HUDEP-2 (cell line): ENCODE results near the gene LCN15.
A peak's percentile ranks its signal among the peaks of the same experiment; 100 is the strongest.

Experiments used
- DNase-seq, 76 experiments: peaks; one replicate each; lab custom pipeline; 2025; ENCODE audit not compliant: unreplicated experiment in 76 of 76; lab: John Stamatoyannopoulos, UW

The LCN15 gene

DNA sequence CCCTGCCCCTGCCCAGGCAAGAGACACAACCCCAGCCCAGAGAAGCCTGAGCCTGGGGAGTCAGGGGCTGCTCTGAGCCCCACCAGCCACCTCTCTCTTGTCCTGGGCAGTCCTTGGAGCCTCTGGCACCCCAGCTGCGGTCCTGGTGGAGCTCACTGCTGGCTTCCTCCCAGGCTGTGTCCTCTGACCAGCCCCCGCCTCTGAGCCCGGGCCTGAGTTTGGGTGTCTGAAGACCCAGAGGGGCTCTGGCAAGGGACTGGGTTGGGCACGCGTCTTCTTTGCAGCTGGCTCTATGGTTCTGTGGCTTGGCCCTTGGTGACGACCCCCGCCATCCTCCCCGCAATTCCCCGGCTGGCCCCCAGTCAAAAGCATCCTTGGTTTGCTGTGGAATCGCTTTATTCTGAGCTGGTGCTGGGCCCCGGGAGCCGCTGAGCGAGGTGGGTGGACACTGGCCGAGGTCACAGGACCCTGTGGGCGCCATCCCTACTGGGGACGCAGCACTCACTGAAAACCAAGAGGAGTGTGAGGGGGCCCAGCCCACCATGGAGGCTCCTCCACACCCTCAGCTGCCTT, 20.6 kb downstream of the LCN15 start:
- no peak for DNase-seq

DNA sequence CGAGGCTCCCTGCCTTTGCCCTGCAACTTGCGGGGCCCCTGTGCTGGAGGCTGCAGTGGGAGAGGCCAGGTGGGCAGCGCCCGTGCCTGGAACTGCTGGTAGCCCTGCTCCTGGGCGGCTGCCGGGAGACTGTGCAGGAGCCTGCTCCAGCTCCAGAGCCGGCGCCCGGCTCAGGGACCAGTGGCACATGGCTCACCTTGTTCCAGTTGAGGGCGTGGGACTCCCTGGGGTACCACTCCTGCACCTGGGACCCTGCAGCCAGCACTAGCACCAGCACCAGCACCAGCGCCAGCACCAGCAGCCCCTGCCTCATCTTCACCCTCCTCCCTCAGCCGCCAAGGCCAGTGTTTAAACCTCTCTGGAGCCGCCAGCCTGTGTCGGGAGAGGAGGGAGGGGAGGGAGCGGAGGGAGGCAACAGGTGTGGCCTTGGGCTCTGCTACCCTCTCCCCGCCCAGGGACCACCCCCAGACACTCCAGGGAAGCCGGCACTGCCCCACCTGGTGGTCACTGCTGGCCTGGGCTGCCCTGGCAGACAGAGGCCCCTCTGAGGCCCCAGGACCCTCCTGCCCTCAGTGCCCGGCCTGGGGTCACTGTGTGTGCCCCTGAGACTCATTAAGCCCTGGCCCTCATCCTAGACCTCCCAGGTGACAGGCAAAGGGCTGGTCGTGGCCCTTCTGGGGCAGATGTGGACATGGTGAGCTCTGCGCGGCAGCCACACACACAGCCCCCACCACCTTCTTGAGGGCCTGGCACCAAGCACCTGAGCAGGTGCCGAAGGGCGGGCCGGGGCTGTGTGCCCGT, 21.5 kb downstream of the LCN15 start, which contains the start of gene LCN10:
Gene LCN10 (minus strand): TSS at position 350 of the 801 bp plus-strand sequence. CDS start 37 bp downstream, at position 313.
- DNase-seq = no peak

DNA sequence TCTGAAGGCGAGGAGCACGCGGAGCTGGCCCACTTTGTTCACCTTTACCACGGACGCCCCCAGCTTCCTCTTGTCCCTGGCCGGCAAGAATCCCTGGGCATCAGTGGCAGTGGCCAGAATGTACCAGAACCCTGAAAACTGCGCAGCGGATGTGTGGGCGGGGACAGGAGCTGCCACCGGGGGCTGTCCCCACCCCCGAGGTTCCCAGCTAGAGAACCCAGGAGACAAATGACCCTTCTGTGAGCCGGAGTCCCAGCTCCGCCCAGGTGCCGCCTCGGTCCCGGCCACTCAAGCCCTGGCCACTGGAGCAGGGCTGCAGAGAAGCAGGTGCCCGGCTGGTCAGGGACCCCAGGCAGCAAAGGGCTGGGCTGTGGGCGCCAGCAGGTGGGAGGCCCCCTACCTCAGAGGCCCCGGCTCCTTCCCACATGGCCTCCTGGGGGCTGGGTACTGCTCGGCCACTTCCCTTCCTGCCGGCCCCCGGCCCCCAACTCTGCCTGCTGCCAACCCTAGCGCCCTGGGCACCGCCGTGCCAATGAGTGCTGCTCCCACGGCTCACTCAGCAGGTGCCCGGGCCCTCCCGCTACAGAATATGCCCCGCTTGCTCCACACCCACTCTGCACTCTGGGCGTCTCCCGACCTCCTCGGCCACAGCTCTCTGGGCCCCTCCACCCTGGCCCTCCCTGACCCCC, 22.3 kb downstream of the LCN15 start:
- peak in 6 of 76 experiments; percentile 18 to 36 (median 26) for DNase-seq

DNA sequence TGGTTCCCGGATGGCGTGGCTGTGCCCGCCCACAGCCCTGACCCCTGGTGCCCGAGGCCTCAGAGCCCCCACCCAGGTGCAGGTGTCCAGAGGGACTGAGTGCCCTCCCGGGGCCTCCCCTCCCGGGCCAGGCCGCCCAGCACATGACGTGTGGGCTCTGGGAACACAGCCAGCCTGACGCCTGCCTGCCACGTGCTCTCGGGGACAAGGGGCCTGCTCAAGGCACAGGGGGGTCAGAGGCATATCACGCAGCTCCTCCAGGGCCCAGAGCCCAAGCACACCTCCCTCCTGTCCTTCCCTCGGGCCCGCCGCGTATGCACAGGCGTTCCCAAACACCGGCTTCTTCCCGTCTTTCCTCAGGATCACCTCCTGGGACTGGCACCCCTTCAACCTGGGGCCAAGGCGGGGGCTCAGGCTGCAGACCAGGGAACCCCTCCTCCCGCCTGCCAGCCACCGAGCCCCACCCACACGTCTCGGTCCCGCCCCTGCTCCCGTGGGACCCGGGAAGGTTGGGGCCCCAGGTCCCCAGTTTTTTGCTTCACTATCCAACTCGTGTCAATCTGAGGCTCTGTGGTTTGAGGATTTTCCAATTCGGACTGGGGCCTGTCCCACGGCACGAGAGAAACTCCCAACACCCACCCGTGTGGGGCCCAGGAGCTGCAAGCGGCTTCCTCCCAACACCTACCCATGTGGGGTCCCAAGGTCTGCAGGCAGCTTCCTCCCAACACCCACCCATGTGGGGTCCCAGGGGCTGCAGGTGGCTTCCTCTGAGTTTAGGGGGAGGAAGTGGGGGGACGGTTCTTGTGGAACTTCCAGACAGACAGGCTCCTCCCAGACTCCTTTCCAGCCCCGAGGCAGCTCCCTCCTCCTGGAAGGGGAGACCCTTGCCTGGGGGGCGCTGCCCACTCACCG, 23.1 kb downstream of the LCN15 start:
- peak in 58 of 76 experiments; percentile 14 to 80 (median 47) for DNase-seq

DNA sequence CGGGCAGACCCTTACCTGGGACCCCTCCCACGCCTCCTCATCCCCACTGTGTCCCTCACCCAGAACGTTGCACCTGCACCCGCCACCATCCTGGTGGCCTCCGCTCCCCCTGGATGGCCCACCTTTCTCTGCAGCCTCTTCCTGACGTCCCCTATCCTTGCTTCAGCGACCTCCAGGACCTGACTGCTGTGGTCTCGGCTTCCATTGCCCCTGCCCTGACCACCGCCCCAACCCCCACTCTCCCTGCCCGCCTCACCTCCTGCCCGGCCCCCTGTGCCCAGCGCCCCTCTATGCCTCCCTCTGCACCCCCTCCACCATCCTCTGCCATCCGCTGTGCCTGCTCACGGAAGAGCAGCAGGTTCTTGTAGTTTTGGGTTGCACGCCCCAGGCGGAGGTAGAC, 23.8 kb downstream of the LCN15 start:
- DNase-seq = no peak

DNA sequence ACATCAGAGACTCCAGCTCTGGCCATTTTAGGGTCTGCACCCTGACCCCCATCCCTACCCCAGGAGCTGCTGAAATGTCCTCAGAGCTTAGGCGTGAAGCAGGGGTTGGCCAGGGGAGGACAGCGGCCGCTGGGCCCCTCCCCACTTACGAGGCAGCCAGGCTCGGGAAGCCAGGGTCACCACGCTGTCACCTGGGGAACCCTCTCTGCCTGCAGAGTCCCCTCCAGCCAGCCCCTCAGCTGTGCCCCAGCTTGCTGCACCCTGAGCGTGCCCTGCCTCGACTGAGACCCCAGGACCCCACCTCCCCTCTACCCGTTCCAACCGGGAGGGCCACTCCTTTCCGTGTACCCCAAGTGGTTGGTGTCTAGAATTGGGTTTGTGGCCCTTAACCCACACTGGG, 24.2 kb downstream of the LCN15 start:
- no peak for DNase-seq

DNA sequence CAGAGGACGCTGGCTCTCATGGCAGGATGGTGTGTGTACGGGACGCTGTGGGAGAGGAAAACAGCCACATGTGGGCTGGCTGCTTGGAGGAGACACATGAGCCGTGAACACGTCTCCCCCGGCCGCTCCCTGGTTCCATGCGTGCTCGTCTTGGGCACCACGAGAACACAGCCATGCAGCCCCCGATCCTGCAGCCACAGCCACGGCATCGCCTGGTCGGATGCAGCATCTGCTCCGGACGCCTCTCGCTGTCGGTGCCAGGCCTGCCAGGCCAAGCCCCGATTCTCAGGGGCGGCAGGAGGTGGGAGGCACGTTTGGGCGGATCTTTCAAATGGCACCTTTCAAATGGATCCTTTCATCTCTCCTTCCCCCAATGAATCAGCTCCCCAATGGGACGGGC, 24.8 kb downstream of the LCN15 start:
- DNase-seq = no peak

DNA sequence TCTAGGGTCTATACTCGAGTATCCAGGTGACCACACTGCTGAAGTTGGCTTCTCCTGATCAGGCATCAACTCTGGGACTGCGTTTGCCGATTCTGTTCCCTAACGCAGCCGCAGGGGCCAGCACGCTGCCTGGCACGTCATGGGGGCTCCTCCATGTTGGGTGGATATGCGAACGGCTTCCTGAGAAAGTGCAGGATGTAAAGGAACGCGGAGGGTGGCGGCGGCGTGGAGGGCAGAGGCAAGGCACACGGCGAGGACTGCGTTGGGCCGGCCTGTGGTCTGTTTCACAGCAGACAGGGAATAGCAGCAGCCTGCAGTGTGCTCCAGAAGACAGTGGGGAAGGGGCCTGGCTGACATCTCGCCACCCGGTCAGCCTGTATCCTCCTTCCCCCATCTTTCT, 25.4 kb downstream of the LCN15 start:
- DNase-seq = no peak

DNA sequence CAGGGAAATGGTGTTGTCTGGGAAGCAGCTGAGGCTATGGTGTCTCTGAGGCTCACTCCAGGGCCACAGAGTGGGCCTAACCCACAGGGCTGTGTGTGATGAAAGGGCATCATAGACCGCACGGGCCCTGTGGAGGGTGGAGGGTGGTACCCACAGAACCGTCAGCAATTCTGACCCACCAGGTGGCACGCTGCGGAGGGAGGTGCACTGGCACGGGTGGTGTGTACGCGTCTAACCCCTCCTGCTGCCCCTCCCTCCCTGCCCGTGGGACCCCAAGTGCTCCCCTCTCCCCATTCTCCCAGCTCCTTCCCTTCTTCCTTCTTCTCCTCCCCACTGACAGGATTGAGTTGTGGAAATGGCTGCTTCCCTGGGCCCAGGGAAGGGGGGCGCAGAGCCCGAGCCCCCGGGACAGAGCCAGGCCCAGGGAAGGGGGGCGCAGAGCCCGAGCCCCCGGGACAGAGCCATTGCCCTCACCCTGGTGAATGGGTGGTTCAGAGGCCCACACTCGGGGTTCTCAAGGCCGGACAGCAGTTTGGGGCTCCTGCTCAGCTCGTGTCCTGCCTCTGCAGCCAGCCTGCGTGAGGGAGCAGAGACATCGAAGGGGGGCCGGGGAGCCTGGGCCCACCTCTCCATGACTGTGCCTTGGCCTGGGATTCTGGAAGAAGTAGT, 28.4 kb downstream of the LCN15 start:
- no peak for DNase-seq

DNA sequence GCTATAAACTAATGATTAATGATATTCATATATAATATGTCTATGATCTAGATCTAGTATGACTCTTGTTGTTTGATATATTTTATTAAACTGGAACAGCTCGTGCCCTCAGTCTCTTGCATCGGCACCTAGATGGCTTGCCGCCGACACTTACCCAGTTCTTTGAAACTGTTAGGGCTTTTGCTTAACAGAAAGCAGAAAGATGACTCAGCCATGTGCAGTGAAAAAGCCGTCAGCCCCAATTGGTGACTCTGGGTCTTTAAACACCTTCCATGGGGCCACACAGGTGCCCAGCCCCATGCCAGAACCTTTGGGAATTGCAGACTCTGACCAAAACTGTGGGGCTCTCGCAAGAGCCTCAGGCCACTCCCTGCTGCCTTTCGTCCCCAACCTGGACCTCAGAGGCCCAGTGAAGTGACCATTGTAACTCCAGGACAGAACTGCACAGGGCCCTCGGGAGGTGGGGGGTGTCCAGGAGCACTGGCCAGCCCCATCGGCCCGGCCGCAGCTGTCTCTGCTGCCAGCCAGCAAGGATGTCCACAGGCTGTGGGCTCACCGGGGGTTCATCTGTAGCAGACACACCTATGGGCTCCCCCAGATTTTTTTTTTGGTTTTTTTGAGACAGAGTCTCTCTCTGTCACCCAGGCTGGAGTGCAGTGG, 29.4 kb downstream of the LCN15 start:
- DNase-seq = no peak

DNA sequence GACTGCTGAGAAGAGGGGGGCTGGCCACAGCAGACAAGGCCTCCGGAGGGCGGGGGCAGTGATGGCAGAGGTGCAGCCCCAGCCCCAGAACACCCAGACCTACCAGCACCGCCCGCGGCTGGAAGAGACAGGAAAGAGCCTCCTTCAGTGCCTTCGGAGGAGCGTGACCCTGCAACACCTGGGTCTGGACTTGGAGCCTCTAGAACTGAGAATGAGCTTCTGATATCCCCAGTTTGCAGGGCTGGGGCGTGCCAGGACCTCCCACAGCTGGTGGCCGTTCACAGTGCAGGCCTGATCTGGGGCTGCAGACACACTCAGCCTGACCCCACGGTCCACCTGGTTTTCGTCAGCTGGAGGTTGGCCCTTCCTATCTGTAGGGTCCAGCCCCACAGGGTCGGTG, 30.7 kb downstream of the LCN15 start:
- DNase-seq = no peak

DNA sequence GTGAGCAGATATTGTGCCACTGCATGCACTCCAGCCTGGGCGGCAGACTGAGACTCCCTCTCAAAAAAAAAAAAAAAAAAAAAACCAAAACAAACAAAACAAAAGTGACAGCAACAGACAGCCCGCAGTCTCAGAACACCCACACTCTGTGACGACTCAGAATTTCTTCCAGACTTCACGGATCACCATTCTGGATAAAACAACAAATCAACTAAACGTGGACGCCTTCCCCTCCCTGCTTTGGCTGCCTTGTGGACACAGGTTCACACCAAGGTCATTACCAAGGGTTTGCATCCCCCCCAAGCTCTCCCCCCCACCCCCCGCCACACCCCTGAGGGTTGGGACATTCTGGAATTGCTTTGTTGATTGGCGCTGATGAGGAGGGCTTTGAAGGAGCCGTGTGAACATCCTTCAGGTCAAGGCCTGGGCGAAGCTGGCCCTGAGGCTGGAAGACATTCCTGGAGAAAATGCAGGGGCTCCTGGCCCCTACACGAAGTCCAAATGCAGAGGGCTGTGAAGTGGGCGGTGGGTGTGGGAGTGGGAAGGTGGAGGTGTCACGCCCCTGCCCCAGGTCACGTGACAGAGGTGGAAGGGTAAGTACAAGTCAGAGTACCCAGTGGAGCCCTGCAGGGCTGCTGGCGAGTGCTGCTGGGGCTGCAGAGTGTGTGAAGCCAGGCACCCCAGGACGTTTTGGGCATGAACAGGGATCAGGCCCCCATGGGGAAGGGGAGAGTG, 31.7 kb downstream of the LCN15 start:
- DNase-seq = no peak

DNA sequence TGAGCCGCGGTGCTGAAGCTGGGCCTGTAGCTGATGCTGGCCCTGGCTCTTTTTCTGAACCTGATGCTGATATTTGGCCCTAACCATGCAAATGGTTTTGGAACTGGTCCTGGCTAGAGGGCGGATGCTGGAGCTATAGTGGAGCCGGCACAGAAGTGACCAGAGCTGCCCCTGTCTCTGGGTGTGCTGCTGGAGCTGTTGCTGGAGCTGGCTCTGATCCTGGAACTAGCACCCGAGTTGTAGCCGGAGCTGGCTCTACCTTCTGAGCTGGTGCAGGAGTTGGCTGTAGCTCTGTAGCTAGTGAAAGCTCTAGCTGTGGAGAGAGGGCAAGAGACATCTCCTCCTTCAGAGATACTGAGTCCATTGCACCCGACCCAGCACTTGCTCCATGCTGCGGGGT, 34.4 kb downstream of the LCN15 start:
- no peak for DNase-seq

DNA sequence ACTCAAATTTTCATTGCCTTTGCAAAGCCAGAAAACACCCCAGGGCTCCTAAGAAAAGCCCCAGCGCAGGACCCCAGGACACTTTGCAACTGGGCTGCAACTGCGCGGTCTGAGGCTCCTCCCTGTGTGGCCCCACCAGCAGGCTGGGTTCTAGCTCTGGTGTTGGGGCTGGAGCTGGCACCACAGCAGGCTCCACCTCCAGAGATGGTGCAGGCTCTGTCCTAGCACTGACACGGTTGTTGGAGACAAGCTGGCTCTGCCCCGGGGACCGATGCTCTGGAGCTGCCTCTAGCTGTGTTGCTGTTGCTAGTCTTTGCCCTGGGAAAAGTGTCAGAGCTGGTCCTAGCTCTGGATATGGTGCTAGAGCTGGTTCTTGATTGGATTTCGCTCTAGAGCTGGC, 35.2 kb downstream of the LCN15 start:
- DNase-seq = peak in 70 of 76 experiments; percentile 9 to 81 (median 64)

DNA sequence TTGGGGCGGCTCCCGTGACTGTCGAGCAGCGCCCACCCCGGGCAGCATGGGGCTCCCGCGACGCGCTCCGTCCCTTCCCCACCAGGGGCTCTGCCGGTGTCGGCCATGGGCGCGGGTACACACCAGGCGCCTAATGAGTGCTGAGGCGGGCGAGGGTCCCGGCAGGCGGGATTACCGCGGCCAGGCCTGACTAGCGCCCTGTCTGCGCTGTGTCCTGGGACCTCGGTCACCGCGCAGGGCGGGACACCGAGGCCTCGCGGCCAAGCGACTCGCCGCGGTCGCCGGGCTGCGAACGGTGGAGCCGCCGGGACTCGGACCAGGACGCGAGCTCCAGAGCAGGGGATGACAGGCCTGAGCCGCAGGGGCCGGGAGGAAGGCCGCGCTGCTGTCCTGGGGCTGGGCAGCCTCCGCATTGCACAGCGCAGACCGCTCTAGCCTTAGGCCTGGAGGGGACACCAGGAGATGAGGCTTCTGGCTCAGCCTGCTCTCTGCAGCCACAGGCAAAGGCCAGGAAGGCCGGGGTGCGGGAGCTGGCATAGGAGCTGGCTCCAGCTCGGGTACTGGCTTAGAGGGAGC, 35.7 kb downstream of the LCN15 start:
- DNase-seq = peak in 10 of 76 experiments; percentile 30 to 77 (median 54)

DNA sequence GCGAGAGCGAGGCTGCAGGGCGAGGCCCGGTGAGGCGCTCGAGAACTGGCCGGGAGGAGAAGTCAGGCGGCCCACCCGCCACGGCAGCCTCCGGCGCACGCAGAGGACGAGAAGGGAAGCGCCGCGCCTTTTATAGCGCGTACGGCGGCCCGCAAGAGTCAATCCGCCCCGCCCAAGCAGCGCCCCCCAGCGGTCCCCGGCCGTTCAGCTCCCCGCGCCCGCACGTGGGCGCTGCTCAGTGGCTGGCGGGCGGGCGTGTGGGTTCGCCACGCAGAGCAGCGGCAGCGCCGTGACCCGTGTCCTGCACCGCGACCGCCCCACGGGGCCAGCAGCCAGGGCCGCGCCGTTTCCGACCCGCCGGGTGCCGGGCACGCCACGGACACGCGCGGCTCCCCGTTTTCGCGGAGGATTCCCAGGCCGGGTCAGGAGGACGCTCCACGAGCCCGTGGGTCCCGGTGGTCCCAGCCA, 36.2 kb downstream of the LCN15 start:
- peak in 73 of 76 experiments; percentile 38 to 91 (median 80) for DNase-seq

DNA sequence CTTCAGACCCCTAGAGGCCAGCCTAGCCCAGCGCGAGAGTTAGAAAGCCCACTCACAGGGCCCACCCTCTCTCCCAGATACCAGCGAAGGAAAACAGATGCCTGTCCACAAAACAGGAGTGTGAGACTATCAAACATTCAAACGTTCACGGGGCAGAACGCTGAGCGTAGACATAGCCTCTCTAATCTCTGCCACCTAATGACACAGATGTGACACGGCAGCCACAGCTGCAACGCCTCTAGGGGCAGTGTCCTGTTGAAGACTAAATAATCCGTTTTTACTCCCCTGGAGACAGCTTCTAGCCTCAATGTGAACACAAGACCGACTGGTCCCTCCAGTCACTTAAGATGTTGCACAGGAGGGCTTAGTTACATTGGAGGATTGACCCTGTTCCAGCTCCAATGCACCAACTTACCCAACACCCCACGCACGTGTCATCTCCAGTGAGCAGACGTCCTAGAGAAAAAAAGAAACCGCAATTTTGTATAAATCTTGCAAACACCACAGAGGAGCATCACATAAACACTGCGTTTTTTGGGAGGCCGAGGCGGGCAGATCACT, 37.6 kb downstream of the LCN15 start:
- peak in 55 of 76 experiments; percentile 10 to 68 (median 42) for DNase-seq

DNA sequence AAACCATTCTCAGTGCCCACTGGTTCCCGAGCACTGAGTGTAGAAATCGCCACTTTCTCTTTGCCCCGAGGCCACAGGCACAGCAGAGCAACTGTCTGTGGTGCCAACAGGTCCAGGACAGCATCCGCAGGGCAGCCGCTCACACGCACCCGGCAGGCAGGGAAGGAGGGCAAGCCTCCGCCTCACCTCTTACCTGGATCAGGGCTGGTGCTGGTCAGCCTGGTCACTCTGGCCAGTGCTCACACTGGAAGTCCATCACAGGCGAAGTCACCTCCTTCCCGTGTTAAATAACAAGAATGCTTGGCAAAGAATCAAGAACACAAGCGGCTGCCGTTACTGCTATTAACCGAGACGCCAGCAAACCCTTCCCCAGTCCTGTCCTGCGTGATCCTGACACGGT, 38.2 kb downstream of the LCN15 start:
- DNase-seq = no peak
